ENCODE measurements around the gene MRPS35. TPM values are rescaled to one million over a fixed set of nuclear protein-coding genes. Genes with fewer than 3 reads are reported as not detected.

MRPS35 gene
- total RNA-seq, 4 donors from 2014 or later, result 36.6 to 52.3 (median 48.8) TPM

DNA sequence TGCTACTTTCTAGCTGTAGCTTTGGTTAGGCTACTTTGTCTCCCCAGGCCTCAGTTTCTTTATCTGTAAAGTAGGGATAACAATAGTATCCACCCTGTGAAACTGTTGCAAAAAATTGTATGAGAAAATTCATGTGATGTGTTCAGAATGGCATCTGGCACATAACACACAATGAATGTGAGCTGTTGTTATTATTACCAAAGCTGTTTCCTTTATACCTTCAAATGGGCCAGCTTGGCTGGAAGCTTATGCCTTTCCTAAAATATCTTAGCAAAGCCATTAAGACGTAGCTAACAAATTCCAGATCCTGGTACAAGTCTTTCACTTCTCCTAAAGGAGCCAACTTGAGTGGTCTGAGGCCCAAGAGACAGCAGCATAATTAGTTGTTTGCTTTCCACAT is 94.6 kb downstream of the MRPS35 start:
- no peak overlapping the region for H3K27ac ChIP-seq
- WGBS, 2 donors (ENCODE audit: low coverage in 1 of 2), result 13% methylated on average over 1 of the region's 1 CpG; no CpG with 5 or more reads in 1 of the 2 donors
- H3K4me3 ChIP-seq, result no peak overlapping the region
- H3K36me3 ChIP-seq, result peaks cover 0 to 8% of the 10 kb centered on the region in 2 donors
- H3K9me3 ChIP-seq, result no peaks in the 10 kb centered on the region
- no peak for ATAC-seq
- no peaks in the 10 kb centered on the region for H3K4me1 ChIP-seq
- no peaks in the 10 kb centered on the region for H3K27me3 ChIP-seq
- TF ChIP-seq EP300 (IDR thresholded peaks at IDR 0.05), result no peak
- TF ChIP-seq POLR2AphosphoS5 (IDR thresholded peaks at IDR 0.05), result no peak
- TF ChIP-seq, protein P1, sequence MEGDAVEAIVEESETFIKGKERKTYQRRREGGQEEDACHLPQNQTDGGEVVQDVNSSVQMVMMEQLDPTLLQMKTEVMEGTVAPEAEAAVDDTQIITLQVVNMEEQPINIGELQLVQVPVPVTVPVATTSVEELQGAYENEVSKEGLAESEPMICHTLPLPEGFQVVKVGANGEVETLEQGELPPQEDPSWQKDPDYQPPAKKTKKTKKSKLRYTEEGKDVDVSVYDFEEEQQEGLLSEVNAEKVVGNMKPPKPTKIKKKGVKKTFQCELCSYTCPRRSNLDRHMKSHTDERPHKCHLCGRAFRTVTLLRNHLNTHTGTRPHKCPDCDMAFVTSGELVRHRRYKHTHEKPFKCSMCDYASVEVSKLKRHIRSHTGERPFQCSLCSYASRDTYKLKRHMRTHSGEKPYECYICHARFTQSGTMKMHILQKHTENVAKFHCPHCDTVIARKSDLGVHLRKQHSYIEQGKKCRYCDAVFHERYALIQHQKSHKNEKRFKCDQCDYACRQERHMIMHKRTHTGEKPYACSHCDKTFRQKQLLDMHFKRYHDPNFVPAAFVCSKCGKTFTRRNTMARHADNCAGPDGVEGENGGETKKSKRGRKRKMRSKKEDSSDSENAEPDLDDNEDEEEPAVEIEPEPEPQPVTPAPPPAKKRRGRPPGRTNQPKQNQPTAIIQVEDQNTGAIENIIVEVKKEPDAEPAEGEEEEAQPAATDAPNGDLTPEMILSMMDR (IDR thresholded peaks at IDR 0.05), result no peak
- no peak for TF ChIP-seq POLR2A (IDR thresholded peaks at IDR 0.05)

Small RNA genes lying within 50 kb of the gene (small RNA-seq; reads per million reads assigned to genes)
- gene RF00019, result 0 reads per million in 4 donors

Other genes starting within 250 kb of the MRPS35 start
- 10 to 100 TPM; 70.7 to 78.7 (median 72.5) TPM for gene PPFIBP1, start 186.6 kb upstream of the MRPS35 start, total RNA-seq
- gene REP15, start 14.4 kb upstream of the MRPS35 start, total RNA-seq, result 1 to 10 TPM in 3 of 4 donors, under 1 TPM in 1; 0.40 to 2.5 (median 1.3) TPM
- gene KLHL42, start 69.4 kb downstream of the MRPS35 start, total RNA-seq, result 100 to 1,000 TPM in 2 of 4 donors, 10 to 100 TPM in 2; 63.9 to 121 (median 89.3) TPM
- gene MANSC4, start 69.4 kb downstream of the MRPS35 start, total RNA-seq, result not detected

Measured in gastroesophageal sphincter (tissue), 4 donors.